ENCODE measurements around the gene TOGARAM2. TPM values are rescaled to one million over a fixed set of nuclear protein-coding genes. Genes with fewer than 3 reads are reported as not detected.

TOGARAM2 gene
- total RNA-seq (2022; extraction: Qiagen RNA extraction): 0.05 to 0.52 TPM (median 0.20 TPM) in 5 replicates

DNA sequence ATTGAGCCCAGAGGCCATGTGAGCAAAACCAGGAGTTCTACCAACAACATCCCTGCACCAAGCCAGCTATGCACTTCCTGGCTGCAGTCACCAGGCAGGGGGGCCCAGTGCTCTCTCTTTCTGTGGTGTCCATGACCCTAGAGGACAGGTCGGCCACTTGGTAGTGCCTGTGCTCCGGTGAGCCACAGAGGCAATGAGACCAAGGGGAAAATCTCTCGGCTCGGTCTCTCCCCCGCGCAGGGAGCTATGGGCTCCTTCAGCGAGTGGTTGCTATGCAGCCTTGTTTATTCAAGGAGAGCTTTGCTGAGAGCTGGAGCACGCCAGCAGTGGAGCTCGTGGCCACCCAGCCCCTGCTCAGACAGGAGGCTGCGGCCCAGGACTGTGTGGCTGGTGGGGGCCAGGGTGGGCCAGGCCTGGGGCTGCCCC lies at the start of gene TOGARAM2:
Gene TOGARAM2, plus strand, starts transcription at position 283 of the 426 bp plus-strand sequence. CDS start 13,537 bp downstream, outside the sequence.

DNA sequence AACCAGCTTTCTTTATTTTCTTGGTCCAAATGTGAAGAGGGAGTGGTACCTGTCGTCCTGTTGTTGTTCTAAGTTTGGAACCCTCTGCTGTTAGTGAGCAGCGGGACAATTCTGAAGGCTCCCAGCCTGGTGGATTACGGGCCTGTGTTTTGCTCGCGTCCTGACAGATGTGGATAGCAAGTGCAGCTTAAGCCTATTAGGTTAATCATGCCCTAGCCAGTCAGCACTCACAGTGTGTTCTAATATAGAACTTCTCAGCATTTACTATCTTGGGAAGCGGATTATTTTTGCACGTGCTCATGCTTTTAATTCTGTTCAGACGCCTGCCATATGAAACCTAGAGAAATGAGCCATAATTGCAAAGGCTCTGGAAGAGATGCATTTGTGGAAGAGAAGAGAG lies 93.3 kb downstream of the TOGARAM2 start, which contains the start of gene PCARE:
Gene PCARE, minus strand, starts transcription at position 113 of the 400 bp plus-strand sequence. CDS start 262 bp downstream, outside the sequence.

Other genes with a start within 250 kb of the TOGARAM2 start
- gene PPP1CB, start 229.5 kb upstream of the TOGARAM2 start, total RNA-seq (2022; extraction: Qiagen RNA extraction): 133 to 199 TPM (median 162 TPM) in 5 replicates
- gene SPDYA, start 170.5 kb upstream of the TOGARAM2 start, total RNA-seq (2022; extraction: Qiagen RNA extraction): 0.08 to 0.27 TPM (median 0.25 TPM) in 5 replicates
- 15.0 to 16.7 TPM (median 16.0 TPM) in 5 replicates for gene TRMT61B, start 111.0 kb upstream of the TOGARAM2 start, total RNA-seq (2022; extraction: Qiagen RNA extraction)
- 75.6 to 107 TPM (median 80.9 TPM) in 5 replicates for gene WDR43, start 86.6 kb upstream of the TOGARAM2 start, total RNA-seq (2022; extraction: Qiagen RNA extraction)
- gene PCARE, start 93.2 kb downstream of the TOGARAM2 start, total RNA-seq (2022; extraction: Qiagen RNA extraction): not detected in 5 replicates
- 19.0 to 21.1 TPM (median 20.3 TPM) in 5 replicates for gene CLIP4, start 134.1 kb downstream of the TOGARAM2 start, total RNA-seq (2022; extraction: Qiagen RNA extraction)

All from A549 treated with AZD2906 at 1 μM for 4 hours (cell line).